ENCODE results near the gene STARD4.
A peak's percentile ranks its signal among the peaks of the same experiment; 100 is the strongest.

Gene STARD4

DNA sequence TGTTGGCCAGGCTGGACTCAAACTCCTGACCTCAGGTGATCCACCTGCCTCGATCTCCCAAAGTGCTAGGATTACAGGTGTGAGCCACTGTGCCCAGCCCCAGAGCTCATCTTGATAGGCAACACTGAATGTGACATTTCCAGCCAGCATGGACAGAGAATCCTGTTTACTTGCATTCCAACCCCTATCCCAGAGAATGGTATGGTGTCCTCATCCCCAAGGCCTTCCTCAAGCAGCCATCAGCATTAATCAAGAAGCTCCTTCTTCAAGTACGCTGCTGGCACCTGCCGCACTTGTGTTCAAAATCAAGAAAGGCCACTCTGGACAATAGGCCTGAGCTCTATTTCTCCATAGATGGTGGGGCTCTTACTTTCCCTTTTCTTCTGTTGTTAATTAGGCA is 40.2 kb downstream of the STARD4 start:
- DNase-seq (ENCODE audit: low spot score) = no peak

DNA sequence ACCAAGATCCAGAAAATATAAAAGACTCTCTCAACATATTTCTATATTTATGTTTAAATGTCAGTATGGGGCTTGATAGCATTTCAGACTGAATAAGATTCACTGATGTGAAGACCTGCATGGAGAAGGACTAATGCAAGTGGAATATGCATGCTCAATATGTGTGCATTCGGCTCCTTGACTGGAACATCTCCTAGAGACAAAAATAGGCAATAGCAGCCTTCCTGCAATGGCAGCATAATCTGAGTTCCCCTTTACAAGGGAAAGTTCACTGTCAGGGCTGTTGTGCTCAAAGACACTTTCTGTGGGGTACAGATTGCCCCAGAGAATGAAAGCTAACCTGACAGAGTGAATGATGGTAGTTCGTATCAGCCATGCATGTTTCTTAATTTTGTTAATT is 42.4 kb downstream of the STARD4 start:
- DNase-seq (ENCODE audit: low spot score) = no peak

- no peak for DNase-seq (ENCODE audit: low spot score)
Measured at GRCh38 chr5:111469293-111469896, 42.9 kb downstream of the STARD4 start.

DNA sequence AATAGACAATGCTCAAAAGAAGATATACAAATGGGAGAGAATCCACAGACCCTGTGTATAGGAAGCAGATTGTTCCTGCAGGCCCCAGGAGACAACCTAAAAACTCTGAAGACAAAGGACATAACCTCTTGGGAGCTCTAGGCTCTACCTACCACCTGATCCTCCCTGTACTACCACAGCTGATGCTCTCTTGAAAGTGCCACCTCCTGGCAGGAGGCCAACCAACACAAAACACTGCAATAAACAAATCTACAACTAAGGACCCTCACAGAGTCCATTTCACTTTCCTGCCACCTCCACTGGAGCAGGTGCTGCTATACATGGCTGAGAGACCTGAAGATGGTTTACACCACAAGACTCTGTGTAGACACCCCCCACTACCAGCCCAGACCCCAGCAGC is 49.0 kb downstream of the STARD4 start:
- no peak for DNase-seq (ENCODE audit: low spot score)

GRCh38 chr5:111461934-111462333 is 50.4 kb downstream of the STARD4 start:
- DNase-seq (ENCODE audit: low spot score) = no peak

DNA sequence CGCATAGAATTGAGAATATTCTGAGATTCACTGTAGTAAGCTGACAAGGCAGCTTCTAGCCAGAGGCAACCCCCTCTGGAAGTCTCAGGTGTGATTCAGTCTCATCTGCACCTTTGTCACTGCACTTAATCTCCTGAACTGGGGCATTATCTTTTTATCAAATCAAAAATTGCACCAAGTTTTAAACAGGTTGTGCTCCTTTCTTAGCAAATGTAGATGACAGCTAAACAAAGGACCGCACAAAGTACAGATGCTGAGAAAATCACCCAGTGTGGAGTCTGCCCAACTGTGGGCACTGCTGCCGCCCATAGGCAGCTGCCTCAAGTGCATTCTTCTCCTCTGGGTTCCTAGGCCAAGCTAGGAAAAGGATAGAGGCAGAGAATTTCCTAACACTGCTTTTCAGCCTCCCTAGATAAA is 51.1 kb downstream of the STARD4 start:
- peak; percentile 58 for DNase-seq (ENCODE audit: low spot score)

GRCh38 chr5:111454776-111455175 is 57.6 kb downstream of the STARD4 start:
- DNase-seq (ENCODE audit: low spot score) = no peak

DNA sequence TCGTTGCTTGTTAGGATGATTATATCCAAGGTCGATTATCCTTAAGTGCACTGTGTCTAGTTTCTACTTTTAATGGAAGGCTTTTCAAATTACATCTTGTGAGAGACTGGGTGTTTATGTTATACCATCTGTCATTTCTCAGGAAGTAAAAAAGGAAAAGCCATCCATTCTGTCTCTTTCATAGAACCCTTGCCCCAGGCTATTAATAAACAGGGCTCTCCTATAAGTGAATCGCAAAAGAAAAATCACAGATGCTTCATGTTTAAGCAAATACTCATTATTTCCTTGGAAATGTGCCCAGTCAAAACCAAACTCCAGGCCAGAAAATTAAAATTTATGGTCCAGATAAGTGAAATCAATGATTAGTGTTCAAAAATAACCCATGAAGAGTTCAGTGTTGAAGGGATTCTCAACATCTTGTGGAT is 58.1 kb downstream of the STARD4 start:
- no peak for DNase-seq (ENCODE audit: low spot score)

- DNase-seq (ENCODE audit: low spot score) = no peak
Measured at GRCh38 chr5:111453747-111454146, 58.6 kb downstream of the STARD4 start.

DNA sequence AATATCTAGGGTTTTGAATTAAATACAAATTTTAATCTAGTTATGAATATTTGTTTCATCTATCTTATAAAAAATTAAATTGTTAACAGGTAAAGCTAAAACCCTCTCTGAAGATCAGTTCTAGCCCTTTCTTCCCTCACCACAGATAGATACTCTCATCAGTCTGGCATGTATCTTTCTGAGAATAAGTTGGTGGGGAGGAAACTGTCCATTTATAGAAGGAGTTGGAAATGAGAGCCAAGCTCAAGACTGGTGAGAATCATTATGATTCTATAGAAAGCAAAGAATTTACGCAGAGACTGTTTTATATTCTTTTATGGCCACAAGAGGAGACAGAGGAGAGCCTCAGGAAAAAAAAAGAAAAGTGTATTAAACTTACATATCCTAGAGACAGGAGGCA is 59.0 kb downstream of the STARD4 start:
- DNase-seq (ENCODE audit: low spot score) = no peak

- DNase-seq (ENCODE audit: low spot score) = peak; percentile 45
Measured at GRCh38 chr5:111447822-111448221, 64.5 kb downstream of the STARD4 start.

GRCh38 chr5:111447099-111447498 is 65.2 kb downstream of the STARD4 start:
- no peak for DNase-seq (ENCODE audit: low spot score)
